ENCODE results near the gene LAMA1.

Gene LAMA1

GRCh38 chr18:7066965-7067555 lies 50.5 kb downstream of the LAMA1 start:
- no peaks in the 10 kb centered on the region for H3K27me3 ChIP-seq (replicated peaks; ENCODE audit: insufficient read depth, low read length)
- H3K4me1 ChIP-seq (ENCODE audit: low read length): no peaks in the 10 kb centered on the region
- no peaks in the 10 kb centered on the region for H3K9me3 ChIP-seq (replicated peaks; ENCODE audit: insufficient read depth, low read length)

GRCh38 chr18:7065736-7066135 lies 51.9 kb downstream of the LAMA1 start:
- Histone ChIP-seq H3K9me2 (replicated peaks; ENCODE audit: insufficient read depth, low read length) (no peaks in the 10 kb centered on the region), H3K9ac (ENCODE audit: low read length) (no peak overlapping the region), H2AFZ (ENCODE audit: low read length) (no peak overlapping the region), H3K4me3 (ENCODE audit: low read length) (no peak overlapping the region), H3K4me2 (ENCODE audit: low read depth, low read length) (no peak overlapping the region), H3K79me2 (ENCODE audit: low read length) (no peaks in the 10 kb centered on the region), H4K20me1 (ENCODE audit: insufficient read depth, low read length) (no peaks in the 10 kb centered on the region), H3K27me3 (replicated peaks; ENCODE audit: insufficient read depth, low read length) (no peaks in the 10 kb centered on the region), H3K4me1 (ENCODE audit: low read length) (no peaks in the 10 kb centered on the region), H3F3A (ENCODE audit: insufficient read depth, low read length) (no peaks in the 10 kb centered on the region), H3K9me3 (replicated peaks; ENCODE audit: insufficient read depth, low read length) (no peaks in the 10 kb centered on the region), H3K36me3 (replicated peaks; ENCODE audit: insufficient read depth, low read length) (no peaks in the 10 kb centered on the region), H3K27ac (ENCODE audit: low read length) (no peak overlapping the region)
- no peak for DNase-seq
- TF ChIP-seq CTCF (IDR thresholded peaks at IDR 0.05; ENCODE audit: low read length) (no peak), EZH2 (optimal IDR thresholded peaks at IDR 0.05; ENCODE audit: low read depth, low read length) (no peak), EZH2phosphoT487 (IDR thresholded peaks at IDR 0.05; ENCODE audit: low read length) (no peak)

More at GRCh38 chr18:7066965-7067555, 50.5 kb downstream of the LAMA1 start:
- no peak for DNase-seq
- H2AFZ ChIP-seq (ENCODE audit: low read length): no peak overlapping the region
- no peak overlapping the region for H3K9ac ChIP-seq (ENCODE audit: low read length)
- H3K4me2 ChIP-seq (ENCODE audit: low read depth, low read length): no peak overlapping the region
- H3K9me2 ChIP-seq (replicated peaks; ENCODE audit: insufficient read depth, low read length): no peaks in the 10 kb centered on the region
- TF ChIP-seq CTCF (IDR thresholded peaks at IDR 0.05; ENCODE audit: low read length): no peak
- no peak for TF ChIP-seq EZH2 (optimal IDR thresholded peaks at IDR 0.05; ENCODE audit: low read depth, low read length)
- no peak for TF ChIP-seq EZH2phosphoT487 (IDR thresholded peaks at IDR 0.05; ENCODE audit: low read length)
- H3K79me2 ChIP-seq (ENCODE audit: low read length): no peaks in the 10 kb centered on the region
- no peaks in the 10 kb centered on the region for H4K20me1 ChIP-seq (ENCODE audit: insufficient read depth, low read length)
- H3K27ac ChIP-seq (ENCODE audit: low read length): no peak overlapping the region
- no peak overlapping the region for H3K4me3 ChIP-seq (ENCODE audit: low read length)
- H3K36me3 ChIP-seq (replicated peaks; ENCODE audit: insufficient read depth, low read length): no peaks in the 10 kb centered on the region
- no peaks in the 10 kb centered on the region for H3F3A ChIP-seq (ENCODE audit: insufficient read depth, low read length)

GRCh38 chr18:7064346-7064745 lies 53.3 kb downstream of the LAMA1 start:
- Histone ChIP-seq H3K9me2 (replicated peaks; ENCODE audit: insufficient read depth, low read length) (no peaks in the 10 kb centered on the region), H4K20me1 (ENCODE audit: insufficient read depth, low read length) (no peaks in the 10 kb centered on the region), H3K4me2 (ENCODE audit: low read depth, low read length) (no peak overlapping the region), H3K4me1 (ENCODE audit: low read length) (no peaks in the 10 kb centered on the region), H3K79me2 (ENCODE audit: low read length) (no peaks in the 10 kb centered on the region), H2AFZ (ENCODE audit: low read length) (no peak overlapping the region), H3K9ac (ENCODE audit: low read length) (no peak overlapping the region), H3K9me3 (replicated peaks; ENCODE audit: insufficient read depth, low read length) (no peaks in the 10 kb centered on the region), H3F3A (ENCODE audit: insufficient read depth, low read length) (no peaks in the 10 kb centered on the region), H3K27me3 (replicated peaks; ENCODE audit: insufficient read depth, low read length) (no peaks in the 10 kb centered on the region), H3K4me3 (ENCODE audit: low read length) (no peak overlapping the region), H3K36me3 (replicated peaks; ENCODE audit: insufficient read depth, low read length) (no peaks in the 10 kb centered on the region), H3K27ac (ENCODE audit: low read length) (no peak overlapping the region)
- TF ChIP-seq EZH2phosphoT487 (IDR thresholded peaks at IDR 0.05; ENCODE audit: low read length) (no peak), CTCF (IDR thresholded peaks at IDR 0.05; ENCODE audit: low read length) (no peak), EZH2 (optimal IDR thresholded peaks at IDR 0.05; ENCODE audit: low read depth, low read length) (no peak)
- no peak for DNase-seq

All from MM.1S (cell line).